Forelimb muscle (tissue), 1 donor: ENCODE data around the gene PDE10A. TPM values are rescaled to one million over a fixed set of nuclear protein-coding genes. Genes with fewer than 3 reads are reported as not detected.

ENCODE experiments used
- DNase-seq: peaks from one replicate; pipeline ENCODE4 v3.0.0-alpha.2; 2013; ENCODE audit warnings: low read depth
- polyA plus RNA-seq: library from polyadenylated mRNA; unstranded; fragments of 120-200 nt; gene quantifications from one replicate; pipeline ENCODE4 v1.2.1, GENCODE V29; 2013; ENCODE audit not compliant: insufficient read length

The PDE10A gene
- polyA plus RNA-seq, 1 donor = 7.6 TPM

GRCh38 chr6:165390475-165390874 is 272.6 kb downstream of the PDE10A start:
- DNase-seq = no peak

GRCh38 chr6:165389534-165389933 is 273.5 kb downstream of the PDE10A start:
- no peak for DNase-seq

- DNase-seq = no peak
Observed at GRCh38 chr6:165383323-165383722, 279.7 kb downstream of the PDE10A start.

- no peak for DNase-seq
Observed at GRCh38 chr6:165376100-165376499, 286.9 kb downstream of the PDE10A start.

- DNase-seq = no peak
Observed at GRCh38 chr6:165365371-165365770, 297.7 kb downstream of the PDE10A start.

- no peak for DNase-seq
Observed at GRCh38 chr6:165345700-165346099, 317.3 kb downstream of the PDE10A start.

- no peak for DNase-seq
Observed at GRCh38 chr6:165340532-165340931, 322.5 kb downstream of the PDE10A start.

GRCh38 chr6:165325609-165326008 is 337.4 kb downstream of the PDE10A start:
- DNase-seq = no peak

GRCh38 chr6:165321555-165322145 is 341.4 kb downstream of the PDE10A start:
- DNase-seq = no peak

- DNase-seq = no peak
Observed at GRCh38 chr6:165321150-165321549, 341.9 kb downstream of the PDE10A start.

GRCh38 chr6:165317723-165318122 is 345.3 kb downstream of the PDE10A start:
- DNase-seq = no peak

- DNase-seq = peak; percentile 86
Observed at GRCh38 chr6:165308926-165309731, 353.9 kb downstream of the PDE10A start, which contains the start of gene C6orf118. TSS of gene C6orf118 (minus strand) at chr6:165309605. CDS start at chr6:165309586, 19 bp downstream.

- no peak for DNase-seq
Observed at GRCh38 chr6:165306955-165307354, 356.1 kb downstream of the PDE10A start.

- DNase-seq = no peak
Observed at GRCh38 chr6:165301372-165302246, 361.4 kb downstream of the PDE10A start.

- no peak for DNase-seq
Observed at GRCh38 chr6:165300422-165300936, 362.6 kb downstream of the PDE10A start.

GRCh38 chr6:165298875-165299274 is 364.2 kb downstream of the PDE10A start:
- no peak for DNase-seq

- DNase-seq = no peak
Observed at GRCh38 chr6:165298402-165298801, 364.6 kb downstream of the PDE10A start.

- no peak for DNase-seq
Observed at GRCh38 chr6:165292657-165293056, 370.4 kb downstream of the PDE10A start.
